SK-N-SH (cell line): ENCODE measurements around the gene CDK18.

Experiments
- CHD2 ChIP-seq: fragments of 150-350 bp; IDR thresholded peaks from 2 replicates; pipeline ENCODE4 v1.6.1; 2018; ENCODE audit warnings: low read length; ENCODE audit not compliant: partially characterized antibody
- CTCF ChIP-seq: fragments of 200-600 bp; sonication (generic); IDR thresholded peaks from 2 replicates; pipeline ENCODE4 v1.6.1; 2017; ENCODE audit warnings: antibody characterized with exemption, mild to moderate bottlenecking, moderate library complexity
- JUND ChIP-seq: IDR thresholded peaks from 2 replicates; pipeline ENCODE4 v1.4.0; 2012
- POLR2AphosphoS5 ChIP-seq: IDR thresholded peaks from 2 replicates; pipeline ENCODE4 v1.6.1; 2012; ENCODE audit warnings: low read depth, low read length
- RXRA ChIP-seq: IDR thresholded peaks from 2 replicates; pipeline ENCODE4 v1.4.0; 2012; ENCODE audit warnings: low read depth, mild to moderate bottlenecking, borderline replicate concordance
- SMC3 ChIP-seq: IDR thresholded peaks from 2 replicates; pipeline ENCODE4 v1.6.1; 2012; ENCODE audit warnings: low read depth, low read length, improper control_type of control experiment
- YY1 ChIP-seq: IDR thresholded peaks from 2 replicates; pipeline ENCODE4 v1.4.0; 2012; ENCODE audit warnings: low read depth, mild to moderate bottlenecking
- TF ChIP-seq, protein P1 (sequence below): IDR thresholded peaks from 2 replicates; pipeline ENCODE4 v1.4.0; 2012; ENCODE audit warnings: low read depth, borderline replicate concordance

DNA sequence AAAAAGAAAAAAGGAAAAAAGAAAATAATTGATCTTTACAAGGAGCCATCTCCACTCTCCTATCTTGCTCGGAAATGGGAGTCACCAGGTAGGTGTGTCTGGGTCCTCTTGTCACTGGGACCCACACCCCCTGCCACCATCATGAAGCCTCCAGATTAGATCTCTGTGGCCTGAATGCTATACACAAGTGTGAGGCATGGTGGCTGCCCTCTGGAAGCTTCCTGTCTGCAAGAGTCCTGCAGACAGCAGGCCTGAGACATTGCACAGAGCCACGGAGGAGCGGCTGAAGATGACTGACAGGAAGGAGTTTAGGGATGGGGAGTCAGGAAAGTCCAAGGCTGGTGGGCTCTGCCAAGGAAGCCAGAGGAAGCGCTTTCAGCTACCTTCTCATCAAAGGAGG lies 16.2 kb downstream of the CDK18 start:
- TF ChIP-seq CTCF (no peak), YY1 (no peak), JUND (no peak), RXRA (no peak), CHD2 (no peak), POLR2AphosphoS5 (no peak), SMC3 (no peak)
- TF ChIP-seq, protein P1, sequence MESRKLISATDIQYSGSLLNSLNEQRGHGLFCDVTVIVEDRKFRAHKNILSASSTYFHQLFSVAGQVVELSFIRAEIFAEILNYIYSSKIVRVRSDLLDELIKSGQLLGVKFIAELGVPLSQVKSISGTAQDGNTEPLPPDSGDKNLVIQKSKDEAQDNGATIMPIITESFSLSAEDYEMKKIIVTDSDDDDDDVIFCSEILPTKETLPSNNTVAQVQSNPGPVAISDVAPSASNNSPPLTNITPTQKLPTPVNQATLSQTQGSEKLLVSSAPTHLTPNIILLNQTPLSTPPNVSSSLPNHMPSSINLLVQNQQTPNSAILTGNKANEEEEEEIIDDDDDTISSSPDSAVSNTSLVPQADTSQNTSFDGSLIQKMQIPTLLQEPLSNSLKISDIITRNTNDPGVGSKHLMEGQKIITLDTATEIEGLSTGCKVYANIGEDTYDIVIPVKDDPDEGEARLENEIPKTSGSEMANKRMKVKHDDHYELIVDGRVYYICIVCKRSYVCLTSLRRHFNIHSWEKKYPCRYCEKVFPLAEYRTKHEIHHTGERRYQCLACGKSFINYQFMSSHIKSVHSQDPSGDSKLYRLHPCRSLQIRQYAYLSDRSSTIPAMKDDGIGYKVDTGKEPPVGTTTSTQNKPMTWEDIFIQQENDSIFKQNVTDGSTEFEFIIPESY: no peak
